ENCODE measurements around the gene ATG13.

DNA sequence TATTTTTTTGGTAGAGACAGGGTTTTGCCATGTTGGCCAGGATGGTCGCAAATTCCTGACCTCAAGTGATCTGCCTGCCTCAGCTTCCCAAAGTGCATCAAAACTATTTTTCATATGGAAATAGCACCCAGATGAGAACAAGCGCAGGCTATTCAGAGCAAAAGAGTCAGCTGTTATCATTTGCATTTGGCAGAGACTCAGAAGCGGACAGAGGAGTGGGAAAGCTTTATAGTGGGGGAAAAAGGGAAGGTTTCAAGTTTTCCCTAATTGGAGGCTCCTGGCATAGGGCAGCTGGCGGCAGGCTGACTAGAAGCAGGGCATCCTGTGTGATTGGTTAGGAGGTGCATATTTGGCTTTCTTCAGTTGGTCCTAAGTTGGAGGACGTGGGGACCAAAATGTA, 20.2 kb downstream of the ATG13 start:
- TF ChIP-seq, protein P1, sequence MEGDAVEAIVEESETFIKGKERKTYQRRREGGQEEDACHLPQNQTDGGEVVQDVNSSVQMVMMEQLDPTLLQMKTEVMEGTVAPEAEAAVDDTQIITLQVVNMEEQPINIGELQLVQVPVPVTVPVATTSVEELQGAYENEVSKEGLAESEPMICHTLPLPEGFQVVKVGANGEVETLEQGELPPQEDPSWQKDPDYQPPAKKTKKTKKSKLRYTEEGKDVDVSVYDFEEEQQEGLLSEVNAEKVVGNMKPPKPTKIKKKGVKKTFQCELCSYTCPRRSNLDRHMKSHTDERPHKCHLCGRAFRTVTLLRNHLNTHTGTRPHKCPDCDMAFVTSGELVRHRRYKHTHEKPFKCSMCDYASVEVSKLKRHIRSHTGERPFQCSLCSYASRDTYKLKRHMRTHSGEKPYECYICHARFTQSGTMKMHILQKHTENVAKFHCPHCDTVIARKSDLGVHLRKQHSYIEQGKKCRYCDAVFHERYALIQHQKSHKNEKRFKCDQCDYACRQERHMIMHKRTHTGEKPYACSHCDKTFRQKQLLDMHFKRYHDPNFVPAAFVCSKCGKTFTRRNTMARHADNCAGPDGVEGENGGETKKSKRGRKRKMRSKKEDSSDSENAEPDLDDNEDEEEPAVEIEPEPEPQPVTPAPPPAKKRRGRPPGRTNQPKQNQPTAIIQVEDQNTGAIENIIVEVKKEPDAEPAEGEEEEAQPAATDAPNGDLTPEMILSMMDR (IDR thresholded peaks at IDR 0.05), result no peak
- TF ChIP-seq POLR2A (IDR thresholded peaks at IDR 0.05) (no peak), POLR2AphosphoS5 (IDR thresholded peaks at IDR 0.05) (no peak), EP300 (IDR thresholded peaks at IDR 0.05) (no peak)
